GM12878 (cell line): ENCODE measurements around the gene CTSA.
"Not testable (repeated sequence)": the region's sequence is repeated elsewhere in the genome, so short reads cannot be mapped to it uniquely, and the experiment has no call there.

Experiments used
- CEBPB ChIP-seq, 2 experiments: fragments of 150-350 bp in 1 of 2; IDR thresholded peaks; 2 replicates each; pipeline ENCODE4 v1.6.1; 2012 to 2014; ENCODE audit warnings: low read depth in 2 of 2, low read length in 2 of 2, borderline replicate concordance in 1 of 2, inconsistent platforms in 1 of 2
- CHD4 ChIP-seq: fragments of 200-600 bp; sonication (generic); IDR thresholded peaks from 2 replicates; pipeline ENCODE4 v1.6.1; 2016; ENCODE audit warnings: mild to moderate bottlenecking
- CTCF ChIP-seq, 3 experiments: IDR thresholded peaks in 2 of 3; conservative IDR thresholded peaks in 1 of 3; 2 replicates each; pipeline ENCODE4 v1.5.1; 2011; ENCODE audit warnings: low read depth in 3 of 3, low read length in 3 of 3, mild to moderate bottlenecking in 3 of 3, control low read depth in 2 of 3, moderate library complexity in 2 of 3, inconsistent platforms in 1 of 3, mixed read lengths in 1 of 3; ENCODE audit not compliant: control insufficient read depth in 2 of 3, insufficient read depth in 1 of 3; ENCODE audit errors: extremely low read depth in 1 of 3
- EZH2 ChIP-seq: IDR thresholded peaks from 2 replicates; pipeline ENCODE4 v1.6.1; 2012; ENCODE audit warnings: low read depth, mild to moderate bottlenecking, control low read depth, inconsistent platforms, low read length, borderline replicate concordance; ENCODE audit not compliant: control insufficient read depth
- HCFC1 ChIP-seq: fragments of 150-350 bp; IDR thresholded peaks from 2 replicates; pipeline ENCODE4 v1.6.1; 2014; ENCODE audit warnings: low read length
- KAT2A ChIP-seq: conservative IDR thresholded peaks from 2 replicates; pipeline ENCODE4 v1.6.1; 2011; ENCODE audit warnings: low read depth, low read length; ENCODE audit not compliant: control insufficient read depth
- MLLT1 ChIP-seq: fragments of 450-650 bp; IDR thresholded peaks from 2 replicates; pipeline ENCODE4 v1.6.1; 2016; ENCODE audit warnings: mild to moderate bottlenecking
- NRF1 ChIP-seq: conservative IDR thresholded peaks from 2 replicates; pipeline ENCODE4 v1.6.1; 2011; ENCODE audit warnings: mild to moderate bottlenecking, low read depth, low read length, improper control_type of control experiment
- RFX5 ChIP-seq: IDR thresholded peaks from 2 replicates; pipeline ENCODE4 v1.6.1; 2011; ENCODE audit warnings: low read depth, low read length, improper control_type of control experiment
- SIX5 ChIP-seq: IDR thresholded peaks from 2 replicates; pipeline ENCODE4 v1.6.1; 2011; ENCODE audit warnings: mild to moderate bottlenecking, low read depth, low read length, moderate library complexity; ENCODE audit not compliant: severe bottlenecking
- SMAD1 ChIP-seq: fragments of 450-650 bp; IDR thresholded peaks from 2 replicates; pipeline ENCODE4 v1.6.1; 2018; ENCODE audit warnings: mild to moderate bottlenecking, low read depth; ENCODE audit not compliant: partially characterized antibody
- TBL1XR1 ChIP-seq: IDR thresholded peaks from 2 replicates; pipeline ENCODE4 v1.6.1; 2012; ENCODE audit warnings: low read depth, low read length, improper control_type of control experiment
- ZNF274 ChIP-seq: IDR thresholded peaks from one replicate; pipeline ENCODE4 v1.8.0; 2011; ENCODE audit not compliant: insufficient read length, insufficient read depth
- ZZZ3 ChIP-seq: IDR thresholded peaks from 2 replicates; pipeline ENCODE4 v1.6.1; 2011; ENCODE audit warnings: low read depth; ENCODE audit not compliant: control insufficient read depth, insufficient read length

- TF ChIP-seq EZH2; ZNF274; SIX5; CTCF (IDR thresholded peaks at IDR 0.05 in 2 of 3, conservative IDR thresholded peaks at IDR 0.05 in 1 of 3; ENCODE audit: control insufficient read depth in 2 of 3, extremely low read depth in 1 of 3, insufficient read depth in 1 of 3, low read depth in 3 of 3, low read length in 3 of 3); CHD4; NRF1; MLLT1; RFX5; KAT2A; ZZZ3; CEBPB (IDR thresholded peaks at IDR 0.05; ENCODE audit: borderline replicate concordance in 1 of 2, low read depth in 2 of 2, low read length in 2 of 2); SMAD1; TBL1XR1; HCFC1: not testable (repeated sequence)
Measured at GRCh38 chr20:45874104-45874481, 17.0 kb upstream of the CTSA start.
